PC-3 (cell line): Measurements from ENCODE around the gene S100A4. TPM values are rescaled to one million over a fixed set of nuclear protein-coding genes. Genes with fewer than 3 reads are reported as not detected.
A peak's percentile ranks its signal among the peaks of the same experiment; 100 is the strongest.

ENCODE experiments used
- ATAC-seq: fragments of 200-7000 bp; cut with Tn5 transposase; 2 replicates; pipeline ENCODE4 v1.9.1; 2020; ENCODE audit warnings: mild to moderate bottlenecking, moderate library complexity
- BruUV-seq: library from RNA; stranded (reverse); fragments of 400-500 nt; replicated peaks from 2 replicates; lab custom pipeline; 2021; lab: Mats Ljungman, UMichigan
- CTCF ChIA-PET: fragments of 300-600 bp; sonication (Branson Sonifier 250); formaldehyde crosslinking; loops from one replicate; lab custom pipeline; 2022; ENCODE audit warnings: antibody characterized with exemption; lab: Charles Lee
- POLR2A ChIA-PET: fragments of 300-600 bp; sonication (Branson Sonifier 250); formaldehyde crosslinking; loops from one replicate; lab custom pipeline; 2022; ENCODE audit warnings: antibody characterized with exemption; ENCODE audit not compliant: unreplicated experiment; lab: Charles Lee
- DNase-seq: peaks from one replicate; pipeline ENCODE4 v3.0.0-alpha.2; 2015
- H2AFZ ChIP-seq: fragments of 300-600 bp; sonication (generic); 2 replicates; pipeline ENCODE4 v1.6.0; 2016; ENCODE audit warnings: antibody characterized with exemption, low read length
- H3F3A ChIP-seq: fragments of 300-600 bp; sonication (generic); one replicate; pipeline ENCODE4 v1.6.0; 2017; ENCODE audit warnings: antibody characterized with exemption, low read length, control low read depth, mild to moderate bottlenecking; ENCODE audit not compliant: unreplicated experiment
- H3K27ac ChIP-seq: fragments of 300-600 bp; sonication (generic); 2 replicates; pipeline ENCODE4 v1.5.1; 2016; ENCODE audit warnings: mild to moderate bottlenecking, low read length
- H3K27me3 ChIP-seq: fragments of 300-600 bp; sonication (generic); 2 replicates; pipeline ENCODE4 v1.6.1; 2016; ENCODE audit warnings: low read length, mixed read lengths
- H3K36me3 ChIP-seq: fragments of 300-600 bp; sonication (generic); 2 replicates; pipeline ENCODE4 v1.6.1; 2016; ENCODE audit warnings: low read depth, mixed run types, low read length, mixed read lengths
- H3K4me1 ChIP-seq: fragments of 300-600 bp; sonication (generic); 2 replicates; pipeline ENCODE4 v1.5.1; 2016; ENCODE audit warnings: low read length; ENCODE audit not compliant: insufficient read depth
- H3K4me2 ChIP-seq: fragments of 300-600 bp; sonication (generic); 2 replicates; pipeline ENCODE4 v1.6.0; 2016; ENCODE audit warnings: low read length
- H3K4me3 ChIP-seq: fragments of 300-600 bp; sonication (generic); 2 replicates; pipeline ENCODE4 v1.5.1; 2016; ENCODE audit warnings: mild to moderate bottlenecking, low read length, mixed read lengths
- H3K79me2 ChIP-seq: fragments of 300-600 bp; sonication (generic); 2 replicates; pipeline ENCODE4 v1.6.1; 2017; ENCODE audit warnings: low read length, mixed read lengths
- H3K9ac ChIP-seq: fragments of 300-600 bp; sonication (generic); 2 replicates; pipeline ENCODE4 v1.6.0; 2016; ENCODE audit warnings: mild to moderate bottlenecking, low read length
- H3K9me2 ChIP-seq: fragments of 300-600 bp; sonication (generic); replicated peaks from 2 replicates; pipeline ENCODE4 v1.6.1; 2016; ENCODE audit warnings: mixed run types, low read length, mixed read lengths
- H3K9me3 ChIP-seq: fragments of 300-600 bp; sonication (generic); 2 replicates; pipeline ENCODE4 v1.6.1; 2016; ENCODE audit warnings: low read length, mixed read lengths
- H4K20me1 ChIP-seq: fragments of 300-600 bp; sonication (generic); 2 replicates; pipeline ENCODE4 v1.6.1; 2016; ENCODE audit warnings: low read length, mixed read lengths
- CTCF ChIP-seq: fragments of 300-600 bp; sonication (generic); conservative IDR thresholded peaks from 2 replicates; pipeline ENCODE4 v1.5.1; 2017; ENCODE audit warnings: antibody characterized with exemption, low read depth, mild to moderate bottlenecking, low read length
- EZH2 ChIP-seq: fragments of 300-600 bp; sonication (generic); IDR thresholded peaks from one replicate; pipeline ENCODE4 v1.6.1; 2017; ENCODE audit warnings: antibody characterized with exemption, mild to moderate bottlenecking, low read length; ENCODE audit not compliant: unreplicated experiment
- EZH2phosphoT487 ChIP-seq: fragments of 300-600 bp; sonication (generic); IDR thresholded peaks from 2 replicates; pipeline ENCODE4 v1.6.1; 2018; ENCODE audit warnings: mild to moderate bottlenecking, antibody characterized with exemption, low read length, borderline replicate concordance
- intact Hi-C: fragments of 100-400 bp; cut with micrococcal nuclease; formaldehyde crosslinking; loops from 2 replicates; pipeline ENCODE4 v1.9.0; 2023
- total RNA-seq: library from RNA; depleted of rRNA; stranded (reverse); fragments of >200 nt; gene quantifications from 2 replicates; pipeline ENCODE4 v1.2.3, GENCODE V29; 2014

Gene S100A4
- total RNA-seq, 1 experiment from 2014 or later: 55.8 TPM

- H3K36me3 ChIP-seq: no peaks in the 10 kb centered on the region
- intact Hi-C loops: loop anchor here (1.0 to 5.0 kb wide), 3 partner anchors 11 to 32 kb away; no protein-coding TSS in a partner anchor
- H3K4me1 ChIP-seq: peaks cover 71% of the 10 kb centered on the region
- no peaks in the 10 kb centered on the region for H3F3A ChIP-seq
- CTCF ChIA-PET: interaction anchor here (0.6 to 1.3 kb wide), 5 partner anchors 9 to 27 kb away, joined by 3 to 9 read pairs (median 3); partner anchors contain the start of gene S100A6
- peak overlapping the region; percentile 8; the same call in 1 of the 2 replicates for H3K4me3 ChIP-seq
- H3K9me2 ChIP-seq: no peaks in the 10 kb centered on the region
- H3K9ac ChIP-seq: peak overlapping the region; percentile 72
- peak overlapping the region; percentile 73 for H3K4me2 ChIP-seq
- H3K27ac ChIP-seq: peak overlapping the region; percentile 82
- TF ChIP-seq EZH2phosphoT487 (no peak), CTCF (no peak), EZH2 (no peak)
- H3K27me3 ChIP-seq: no peaks in the 10 kb centered on the region
- H3K9me3 ChIP-seq: no peaks in the 10 kb centered on the region
- peaks cover 18% of the 10 kb centered on the region for H3K79me2 ChIP-seq
- no peaks in the 10 kb centered on the region for H4K20me1 ChIP-seq
- no peak overlapping the region for H2AFZ ChIP-seq
- POLR2A ChIA-PET: interaction anchor here (0.5 to 1.5 kb wide), 6 partner anchors 8 to 1810 kb away, joined by 3 to 8 read pairs (median 3); partner anchors contain the start of gene CHTOP
- ATAC-seq (no peak), DNase-seq (no peak)
- BruUV-seq: TSS peak; percentile 65
Observed at GRCh38 chr1:153544453-153545066, 1.0 kb downstream of the S100A4 start.

GRCh38 chr1:153543736-153544135, 1.9 kb downstream of the S100A4 start:
- Histone ChIP-seq H3K4me1 (peaks cover 68% of the 10 kb centered on the region), H3K9ac (no peak overlapping the region)
- POLR2A ChIA-PET: no interaction called here

More at GRCh38 chr1:153543736-153544135, 1.9 kb downstream of the S100A4 start:
- CTCF ChIA-PET: no interaction called here
- no peaks in the 10 kb centered on the region for H3K9me2 ChIP-seq
- H3F3A ChIP-seq: peaks cover under 1% of the 10 kb centered on the region
- peaks cover 19% of the 10 kb centered on the region for H3K79me2 ChIP-seq
- no TSS peak for BruUV-seq
- intact Hi-C loops: no loop called here
- no peak overlapping the region for H3K4me3 ChIP-seq
- H2AFZ ChIP-seq: no peak overlapping the region
- DNase-seq: no peak
- no peaks in the 10 kb centered on the region for H3K36me3 ChIP-seq
- ATAC-seq: no peak
- 0 out of 2 replicates have a peak overlapping the region, but pooled peaks have one; percentile 73 for H3K4me2 ChIP-seq
- H3K27me3 ChIP-seq: no peaks in the 10 kb centered on the region
- H3K9me3 ChIP-seq: no peaks in the 10 kb centered on the region
- TF ChIP-seq EZH2: no peak
- TF ChIP-seq CTCF: no peak
- TF ChIP-seq EZH2phosphoT487: no peak
- no peaks in the 10 kb centered on the region for H4K20me1 ChIP-seq
- H3K27ac ChIP-seq: no peak overlapping the region
